Measurements from ENCODE around the gene RIC3. TPM values are rescaled to one million over a fixed set of nuclear protein-coding genes. Genes with fewer than 3 reads are reported as not detected.

RIC3 gene
- total and polyA plus RNA-seq, 2 of the 8 experiments (the other 6 are each of a cell fraction or from before 2014, with no cell fraction given): 6.4 to 15.5 TPM

GRCh38 chr11:8177136-8177535, 8.3 kb upstream of the RIC3 start (continued):
- no peak for TF ChIP-seq ATF3 (IDR thresholded peaks at IDR 0.05; ENCODE audit: insufficient read depth, low read depth, low read length)
- no peak for TF ChIP-seq TBP (IDR thresholded peaks at IDR 0.05; ENCODE audit: low read depth, low read length)
- TF ChIP-seq SRF (IDR thresholded peaks at IDR 0.05; ENCODE audit: low read depth, low read length): no peak
- no peak for TF ChIP-seq BCL11A (IDR thresholded peaks at IDR 0.05; ENCODE audit: low read depth in 2 of 2, low read length in 2 of 2)
- TF ChIP-seq GTF2F1 (IDR thresholded peaks at IDR 0.05; ENCODE audit: borderline replicate concordance, low read depth, low read length): no peak
- TF ChIP-seq USF2 (IDR thresholded peaks at IDR 0.05; ENCODE audit: low read length): no peak
- TF ChIP-seq RBBP5 (IDR thresholded peaks at IDR 0.05; ENCODE audit: borderline replicate concordance, low read depth, low read length): no peak
- no peak for TF ChIP-seq YY1 (IDR thresholded peaks at IDR 0.05; ENCODE audit: low read depth, low read length)
